Measurements from ENCODE around the gene SHISA4.
"Not testable (repeated sequence)": the region's sequence is repeated elsewhere in the genome, so short reads cannot be mapped to it uniquely, and the experiment has no call there.

Gene SHISA4

GRCh38 chr1:201928266-201928665, 39.6 kb downstream of the SHISA4 start:
- DNase-seq (ENCODE audit: low read depth in 2 of 2): no peak

GRCh38 chr1:201930137-201930536, 41.4 kb downstream of the SHISA4 start:
- DNase-seq (ENCODE audit: low read depth in 2 of 2): no peak

- DNase-seq (ENCODE audit: low read depth in 2 of 2): no peak
Measured at GRCh38 chr1:201930803-201931202, 42.1 kb downstream of the SHISA4 start.

- no peak for DNase-seq (ENCODE audit: low read depth in 2 of 2)
Measured at GRCh38 chr1:201933840-201934430, 45.2 kb downstream of the SHISA4 start.

GRCh38 chr1:201937624-201938213, 49.0 kb downstream of the SHISA4 start:
- DNase-seq (ENCODE audit: low read depth in 2 of 2): no peak

- no peak for DNase-seq (ENCODE audit: low read depth in 2 of 2)
Measured at GRCh38 chr1:201938440-201939035, 49.8 kb downstream of the SHISA4 start.

- DNase-seq (ENCODE audit: low read depth in 2 of 2): no peak
Measured at GRCh38 chr1:201939148-201939547, 50.5 kb downstream of the SHISA4 start.

- no peak for DNase-seq (ENCODE audit: low read depth in 2 of 2)
Measured at GRCh38 chr1:201939574-201939973, 50.9 kb downstream of the SHISA4 start.

- not testable (repeated sequence) for DNase-seq (ENCODE audit: low read depth in 2 of 2)
Measured at GRCh38 chr1:201940316-201940715, 51.6 kb downstream of the SHISA4 start.

- no peak for DNase-seq (ENCODE audit: low read depth in 2 of 2)
Measured at GRCh38 chr1:201941420-201942128, 52.9 kb downstream of the SHISA4 start.

- DNase-seq (ENCODE audit: low read depth in 2 of 2): no peak
Measured at GRCh38 chr1:201942129-201942495, 53.4 kb downstream of the SHISA4 start.
